Glomerular endothelial cell (primary cell): Measurements from ENCODE around the gene NMB. TPM values are rescaled to one million over a fixed set of nuclear protein-coding genes. Genes with fewer than 3 reads are reported as not detected.
"Not testable (repeated sequence)": the region's sequence is repeated elsewhere in the genome, so short reads cannot be mapped to it uniquely, and the experiment has no call there.

ENCODE experiments used
- DNase-seq: peaks from one replicate; pipeline ENCODE4 v3.0.0-alpha.2; 2011; ENCODE audit warnings: low read depth, low spot score; ENCODE audit errors: extremely low read depth
- total RNA-seq: library from RNA; depleted of rRNA; stranded (reverse); fragments of >200 nt; gene quantifications from 2 replicates; pipeline ENCODE4 v1.2.3, GENCODE V29; 2015

The NMB gene
- total RNA-seq, 1 donor from 2014 or later, result 6.1 TPM

DNA sequence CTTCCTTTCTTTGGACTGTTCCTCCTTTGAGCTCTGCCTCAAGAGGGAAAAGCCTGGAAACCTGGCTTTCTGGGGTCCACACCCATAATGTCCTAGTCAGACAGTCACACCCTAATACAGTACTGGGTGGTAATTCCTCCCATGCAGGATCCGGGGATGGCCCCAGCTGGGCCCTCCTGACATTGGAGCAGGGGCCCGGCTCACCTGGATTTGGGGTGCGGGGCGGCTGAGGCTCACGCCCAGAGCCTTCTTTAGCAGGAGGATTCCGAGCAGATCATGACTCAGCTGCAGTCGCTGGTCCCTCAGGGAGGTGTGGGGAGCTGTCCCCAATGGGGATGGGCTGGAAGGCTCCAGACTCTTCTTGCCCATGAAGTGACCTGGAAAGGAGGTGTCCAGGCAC, 1.0 kb downstream of the NMB start:
- DNase-seq, result no peak

DNA sequence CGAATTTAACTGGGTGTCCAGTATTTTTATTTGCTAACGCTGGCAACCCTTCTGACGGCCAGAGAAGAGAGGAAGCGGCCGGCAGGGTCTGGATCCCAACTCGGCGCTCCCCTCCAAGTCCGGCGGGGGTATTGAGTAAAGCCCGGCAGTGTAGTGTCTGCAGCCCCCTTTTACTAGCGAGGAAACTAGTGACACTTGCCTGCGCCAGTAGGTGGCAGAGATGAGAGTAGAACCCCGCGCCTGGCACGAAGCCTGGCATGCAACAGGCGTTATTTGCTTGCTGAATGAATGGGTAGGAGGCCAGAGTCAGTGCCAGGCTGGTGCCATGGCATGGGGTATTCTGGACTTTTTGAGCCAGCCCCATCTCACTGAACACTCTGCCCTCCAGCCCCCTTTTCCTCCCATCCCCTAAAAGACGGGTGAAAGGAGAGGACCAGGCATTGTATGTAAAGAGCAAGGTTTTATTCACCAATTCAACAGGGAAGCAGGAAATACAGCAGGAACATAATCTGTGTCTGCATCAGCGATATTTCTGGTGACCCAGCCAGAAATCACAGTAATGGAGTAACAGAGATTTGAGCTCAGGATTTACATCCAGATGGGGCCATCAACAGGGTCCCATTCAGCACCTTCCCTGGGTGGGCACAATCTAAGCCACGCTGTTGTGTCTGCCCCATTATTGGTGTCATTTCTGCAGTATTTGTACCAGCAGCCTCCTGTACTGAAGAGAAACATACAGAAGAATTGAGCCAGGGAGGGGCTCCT, 3.1 kb downstream of the NMB start:
- DNase-seq, result no peak

DNA sequence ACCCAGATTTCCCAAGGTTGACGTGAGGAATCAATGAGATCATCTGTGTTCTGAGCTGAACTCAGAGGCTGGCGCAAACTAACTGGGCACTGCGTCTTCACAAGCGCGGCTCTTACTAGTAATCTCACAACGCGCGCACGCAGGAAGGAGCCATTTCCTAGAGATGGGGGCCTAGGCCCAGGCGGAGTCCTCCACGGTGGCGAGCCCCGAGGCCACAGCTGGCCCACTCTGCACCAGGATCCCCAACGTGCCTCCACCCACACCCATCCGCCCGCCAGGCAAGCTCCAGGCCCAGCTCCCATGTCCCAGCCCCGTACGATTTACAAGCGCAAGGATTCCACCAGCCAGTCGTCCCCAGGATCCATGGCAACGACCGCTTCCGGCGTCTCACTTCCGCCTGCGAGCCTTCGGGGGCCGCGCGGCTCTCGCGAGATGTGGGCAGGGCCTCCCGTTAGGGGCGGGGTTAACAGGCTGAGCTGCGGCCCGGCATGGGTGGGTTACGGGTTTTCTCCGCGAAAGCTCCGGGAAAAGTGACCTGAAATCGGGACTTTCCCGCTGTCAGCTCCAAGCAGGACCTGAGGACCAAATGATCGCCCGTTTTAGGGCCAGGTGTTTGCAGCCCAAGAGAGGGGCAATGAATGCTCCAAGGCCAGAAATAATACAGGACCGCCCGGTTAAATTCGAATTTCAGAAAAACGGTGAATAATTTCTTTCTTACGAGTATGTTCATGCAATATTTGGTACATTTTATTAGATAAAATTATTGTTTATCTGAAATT, 3.9 kb downstream of the NMB start, which contains the start of gene WDR73:
TSS of gene WDR73 (minus strand) at position 374 of the 779 bp plus-strand sequence. CDS start at position 365, 9 bp downstream.
- no peak for DNase-seq

DNA sequence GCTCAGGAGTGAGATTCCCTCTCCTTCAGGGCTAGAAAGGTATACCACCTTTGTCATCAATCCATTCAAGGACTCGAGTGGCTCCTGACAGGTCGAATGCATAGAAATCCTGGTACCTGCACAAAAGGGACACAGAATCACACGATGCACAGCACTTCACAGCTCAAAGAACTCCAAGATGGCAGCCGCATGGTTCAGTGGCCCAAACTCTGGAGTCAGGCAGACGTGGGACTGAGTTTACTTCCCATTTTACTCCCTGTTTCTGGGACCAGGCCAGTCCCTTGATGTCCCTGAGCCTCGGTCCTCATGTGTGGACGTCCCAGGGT, 4.5 kb downstream of the NMB start:
- no peak for DNase-seq

- no peak for DNase-seq
Measured at GRCh38 chr15:84649706-84650105, 8.3 kb downstream of the NMB start.

GRCh38 chr15:84648539-84648938, 9.5 kb downstream of the NMB start:
- no peak for DNase-seq

- no peak for DNase-seq
Measured at GRCh38 chr15:84647726-84648125, 10.3 kb downstream of the NMB start.

- no peak for DNase-seq
Measured at GRCh38 chr15:84645997-84646396, 12.0 kb downstream of the NMB start.

- no peak for DNase-seq
Measured at GRCh38 chr15:84645496-84645895, 12.5 kb downstream of the NMB start.

DNA sequence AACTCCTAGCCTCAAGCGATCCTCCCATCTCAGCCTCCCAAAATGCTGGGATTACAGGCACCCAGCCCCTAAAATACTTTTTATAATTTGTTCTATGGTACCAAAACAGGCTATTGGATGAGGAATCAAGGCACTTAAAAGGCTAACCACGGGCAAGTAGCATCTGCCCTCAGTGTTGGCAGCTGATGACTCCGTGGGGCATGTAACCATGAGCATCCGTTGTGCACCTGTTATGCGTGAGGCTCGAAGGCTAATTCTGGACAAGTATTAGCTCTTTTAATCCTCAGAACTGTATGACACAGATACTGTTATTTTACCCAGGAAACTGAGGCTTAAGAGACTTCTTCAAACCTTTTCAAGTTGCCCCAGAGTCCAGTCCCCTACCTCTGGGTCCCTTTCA, 14.2 kb downstream of the NMB start:
- DNase-seq, result no peak

DNA sequence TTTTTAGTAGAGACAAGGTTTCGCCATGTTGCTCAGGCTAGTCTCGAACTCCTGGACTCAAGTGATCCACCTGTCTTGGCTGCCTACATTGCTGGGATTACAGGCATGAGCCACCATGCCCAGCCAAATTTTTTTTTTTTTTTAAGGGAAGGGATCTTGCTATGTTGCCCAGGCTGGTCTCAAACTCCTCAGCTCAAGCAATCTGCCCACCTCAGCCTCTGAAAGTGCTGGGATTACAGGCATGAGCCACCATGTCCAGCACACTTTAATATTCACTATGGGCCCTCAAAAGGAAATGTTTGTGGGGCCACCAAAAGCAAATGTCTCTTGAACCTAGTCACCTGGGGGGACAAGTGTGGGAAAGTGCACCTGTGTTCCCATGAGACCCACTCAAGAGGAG, 15.4 kb downstream of the NMB start:
- not testable (repeated sequence) for DNase-seq

DNA sequence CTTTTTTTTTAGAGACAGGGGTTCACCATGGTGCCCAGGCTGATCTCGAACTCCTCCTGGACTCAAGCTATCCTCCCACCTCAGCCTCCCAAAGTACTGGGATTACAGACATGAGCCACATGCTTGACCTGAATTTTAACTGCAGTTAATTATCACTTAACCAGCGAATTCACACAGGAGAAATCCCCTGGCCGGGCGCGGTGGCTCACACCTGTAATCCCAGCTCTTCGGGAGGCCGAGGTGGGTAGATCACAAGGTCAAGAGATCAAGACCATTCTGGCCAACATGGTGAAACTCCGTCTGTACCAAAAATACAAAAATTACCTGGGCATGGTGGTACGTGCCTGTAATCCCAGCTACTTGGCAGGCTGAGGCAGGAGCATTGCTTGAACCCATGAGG, 16.1 kb downstream of the NMB start:
- DNase-seq, result not testable (repeated sequence)

GRCh38 chr15:84638103-84638502, 19.9 kb downstream of the NMB start:
- no peak for DNase-seq

DNA sequence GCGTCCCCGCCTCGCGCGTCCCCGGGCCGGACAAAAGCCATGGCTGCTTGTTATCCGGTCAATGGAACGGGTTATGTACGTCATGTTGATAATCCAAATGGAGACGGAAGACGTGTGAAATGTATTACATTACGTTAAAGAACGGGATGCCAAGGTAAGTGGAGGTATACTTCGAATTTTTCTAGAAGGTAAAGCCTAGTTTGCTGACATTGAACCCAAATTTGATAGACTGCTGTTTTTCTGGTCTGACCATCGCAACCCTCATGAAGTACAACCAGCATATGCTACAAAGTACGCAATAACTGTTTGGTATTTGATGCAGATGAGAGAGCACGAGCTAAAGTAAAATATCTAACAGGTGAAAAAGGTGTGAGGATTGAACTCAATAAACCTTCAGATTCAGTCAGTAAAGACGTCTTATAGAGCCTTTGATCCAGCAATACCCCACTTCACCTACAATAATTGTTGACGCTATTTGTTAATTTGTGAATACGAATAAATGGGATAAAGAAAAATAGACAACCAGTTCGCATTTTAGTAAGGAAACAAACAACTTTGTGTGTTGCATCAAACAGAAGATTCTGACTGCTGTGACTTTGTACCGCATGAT, 23.7 kb downstream of the NMB start:
- DNase-seq, result no peak

DNA sequence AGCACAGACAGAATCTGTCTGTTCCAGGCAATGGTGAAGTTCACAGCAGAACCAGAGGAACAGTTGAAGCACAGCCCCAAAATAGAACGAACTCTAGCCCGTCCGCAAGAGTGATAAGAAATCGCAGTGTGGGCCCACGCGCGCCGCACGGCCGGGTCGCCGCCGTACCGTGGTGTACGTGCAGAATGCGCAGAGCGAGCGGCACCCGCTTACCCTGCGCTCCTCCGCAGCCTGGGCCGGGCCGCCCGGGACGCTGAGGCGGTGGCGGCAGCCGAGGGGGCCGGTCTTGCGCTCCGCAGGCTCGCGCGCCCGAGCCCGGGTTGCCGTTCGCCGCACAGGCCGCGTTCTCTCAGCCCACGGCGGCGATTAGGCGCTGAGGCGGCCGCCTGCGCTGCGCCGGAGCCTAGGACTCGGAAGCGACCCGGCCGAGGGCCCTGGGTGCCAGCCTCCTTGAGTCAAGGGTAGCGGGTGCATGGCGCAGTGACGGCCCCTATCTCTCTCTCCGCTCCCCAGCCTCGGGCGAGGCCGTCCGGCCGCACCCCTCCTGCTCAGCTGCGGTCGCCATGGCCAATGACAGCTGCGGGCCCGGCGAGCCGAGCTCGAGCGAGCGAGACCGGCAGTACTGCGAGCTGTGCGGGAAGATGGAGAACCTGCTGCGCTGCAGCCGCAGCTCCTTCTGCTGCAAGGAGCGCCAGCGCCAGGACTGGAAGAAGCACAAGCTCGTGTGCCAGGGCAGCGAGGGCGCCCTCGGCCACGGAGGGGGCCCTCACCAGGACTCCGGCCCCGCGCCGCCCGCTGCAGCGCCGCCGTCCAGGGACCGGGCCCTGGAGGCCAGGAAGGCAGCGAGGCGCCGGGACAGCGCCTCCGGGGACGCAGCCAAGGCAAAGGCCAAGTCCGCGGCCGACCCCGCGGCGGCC, 24.4 kb downstream of the NMB start:
- no peak for DNase-seq

- DNase-seq, result no peak
Measured at GRCh38 chr15:84631706-84632272, 26.2 kb downstream of the NMB start.

DNA sequence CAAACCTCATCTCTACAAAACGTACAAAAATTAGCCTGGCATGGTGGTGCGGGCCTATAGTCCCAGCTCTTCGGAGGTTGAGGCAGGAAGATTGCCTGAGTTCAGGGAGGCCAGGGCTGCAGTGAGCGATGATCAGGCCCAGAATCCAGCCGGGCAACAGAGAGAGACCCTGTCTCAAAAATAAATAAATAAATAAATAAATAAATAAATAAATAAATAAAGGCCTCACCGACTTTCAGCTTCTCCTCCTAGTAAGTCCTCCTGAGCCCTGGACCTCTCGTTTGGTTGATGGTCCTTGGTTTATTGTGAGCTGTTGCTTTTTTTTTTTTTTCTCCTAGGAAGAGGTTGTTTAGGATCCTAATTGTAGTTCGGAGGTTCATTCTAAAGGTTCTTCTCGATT, 29.0 kb downstream of the NMB start:
- DNase-seq, result no peak

- no peak for DNase-seq
Measured at GRCh38 chr15:84625123-84625522, 32.9 kb downstream of the NMB start.

DNA sequence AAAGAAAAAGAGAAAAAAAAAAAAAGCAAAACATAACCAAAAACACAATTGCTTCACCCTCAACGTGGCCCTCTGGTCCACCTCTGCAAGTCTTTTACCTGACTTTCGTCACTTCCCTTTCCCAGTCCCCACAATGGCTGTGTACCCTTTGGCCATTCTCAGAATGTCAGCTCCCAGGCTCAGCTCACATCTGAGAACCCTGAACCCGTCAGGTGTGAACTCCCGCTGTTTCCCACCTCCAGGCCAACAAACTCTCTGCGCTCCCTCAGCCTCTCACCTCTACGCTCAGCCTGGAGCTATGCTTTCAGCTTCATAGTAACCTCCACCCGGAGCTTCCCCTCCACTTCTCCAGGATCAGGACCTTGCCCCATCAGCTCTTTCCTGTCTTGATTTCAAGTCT, 33.6 kb downstream of the NMB start:
- DNase-seq, result no peak

- DNase-seq, result no peak
Measured at GRCh38 chr15:84621358-84621979, 36.5 kb downstream of the NMB start.
